ENCODE data around the gene FOXC1. TPM values are rescaled to one million over a fixed set of nuclear protein-coding genes. Genes with fewer than 3 reads are reported as not detected.

The FOXC1 gene
- total RNA-seq, 2 experiments from 2014 or later, result not detected

DNA sequence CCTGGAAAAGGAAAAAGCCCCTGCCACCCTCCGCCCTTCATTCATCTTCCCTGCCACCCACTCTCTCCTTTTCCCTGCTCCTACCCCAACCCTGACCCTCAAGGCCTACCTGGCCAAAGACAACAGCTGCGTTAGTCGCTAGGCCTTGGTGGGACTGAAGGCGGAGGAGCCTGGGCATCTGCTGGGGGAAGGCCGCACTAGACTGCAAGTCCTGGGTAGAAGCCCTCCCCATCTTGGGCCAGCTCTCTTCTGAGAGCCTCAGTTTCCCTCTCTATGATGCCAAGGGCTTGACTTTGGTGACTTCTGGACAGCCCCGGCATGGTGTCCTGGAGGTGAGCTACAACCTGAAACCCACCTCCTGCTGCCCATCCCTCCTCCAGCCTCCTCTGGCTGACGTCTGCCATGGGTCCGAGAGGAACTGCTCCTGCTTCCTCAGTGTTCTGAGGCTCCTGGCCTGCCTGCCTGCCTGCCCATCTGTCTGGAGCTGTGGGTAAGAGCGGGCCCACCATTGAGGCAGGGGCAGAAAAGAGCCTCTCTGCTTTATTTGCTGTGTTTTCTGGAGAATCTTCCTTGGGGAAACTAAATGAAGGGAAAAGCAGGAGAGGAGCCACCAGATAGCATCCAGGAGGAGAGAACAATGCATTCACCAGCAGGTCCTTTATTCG is 7.5 kb upstream of the FOXC1 start:
- POLR2A ChIA-PET, result interaction anchor here (0.6 kb wide), 1 partner anchor 762 kb away, joined by 3 read pairs; no protein-coding TSS in a partner anchor
- no peak for DNase-seq (ENCODE audit: low spot score)
- no peak overlapping the region for H3K4me2 ChIP-seq (ENCODE audit: low read length)
- H3K4me3 ChIP-seq (ENCODE audit: low read depth, low read length, poor library complexity, severe bottlenecking), result no peak overlapping the region
- no peak overlapping the region for H2AFZ ChIP-seq (ENCODE audit: low read length)
- H3K79me2 ChIP-seq (ENCODE audit: insufficient read depth, low read depth, low read length), result no peaks in the 10 kb centered on the region
- no peaks in the 10 kb centered on the region for H3K4me1 ChIP-seq (ENCODE audit: insufficient read depth, low read length, poor library complexity, severe bottlenecking)
- CTCF ChIA-PET (ENCODE audit: unreplicated experiment), result no interaction called here
- no peaks in the 10 kb centered on the region for H3K9me2 ChIP-seq (ENCODE audit: insufficient read depth, low read length)
- no peaks in the 10 kb centered on the region for H3K9me3 ChIP-seq (ENCODE audit: low read length)
- intact Hi-C loops (cut with micrococcal nuclease; ENCODE audit: unreplicated experiment), result loop anchor here (10.0 kb wide), 1 partner anchor 843 kb away; no protein-coding TSS in a partner anchor
- no peak for TF ChIP-seq EZH2phosphoT487 (IDR thresholded peaks at IDR 0.05; ENCODE audit: borderline replicate concordance, low read depth, low read length)
- TF ChIP-seq, protein P1, sequence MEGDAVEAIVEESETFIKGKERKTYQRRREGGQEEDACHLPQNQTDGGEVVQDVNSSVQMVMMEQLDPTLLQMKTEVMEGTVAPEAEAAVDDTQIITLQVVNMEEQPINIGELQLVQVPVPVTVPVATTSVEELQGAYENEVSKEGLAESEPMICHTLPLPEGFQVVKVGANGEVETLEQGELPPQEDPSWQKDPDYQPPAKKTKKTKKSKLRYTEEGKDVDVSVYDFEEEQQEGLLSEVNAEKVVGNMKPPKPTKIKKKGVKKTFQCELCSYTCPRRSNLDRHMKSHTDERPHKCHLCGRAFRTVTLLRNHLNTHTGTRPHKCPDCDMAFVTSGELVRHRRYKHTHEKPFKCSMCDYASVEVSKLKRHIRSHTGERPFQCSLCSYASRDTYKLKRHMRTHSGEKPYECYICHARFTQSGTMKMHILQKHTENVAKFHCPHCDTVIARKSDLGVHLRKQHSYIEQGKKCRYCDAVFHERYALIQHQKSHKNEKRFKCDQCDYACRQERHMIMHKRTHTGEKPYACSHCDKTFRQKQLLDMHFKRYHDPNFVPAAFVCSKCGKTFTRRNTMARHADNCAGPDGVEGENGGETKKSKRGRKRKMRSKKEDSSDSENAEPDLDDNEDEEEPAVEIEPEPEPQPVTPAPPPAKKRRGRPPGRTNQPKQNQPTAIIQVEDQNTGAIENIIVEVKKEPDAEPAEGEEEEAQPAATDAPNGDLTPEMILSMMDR (conservative IDR thresholded peaks at IDR 0.05; ENCODE audit: low read length), result no peak
- H3K27ac ChIP-seq (ENCODE audit: low read depth, low read length, poor library complexity, severe bottlenecking), result no peak overlapping the region
- H4K20me1 ChIP-seq (ENCODE audit: insufficient read depth, low read length), result no peaks in the 10 kb centered on the region
- no peaks in the 10 kb centered on the region for H3K36me3 ChIP-seq (ENCODE audit: insufficient read depth, low read length)
- BruUV-seq (replicated peaks), result no TSS peak

DNA sequence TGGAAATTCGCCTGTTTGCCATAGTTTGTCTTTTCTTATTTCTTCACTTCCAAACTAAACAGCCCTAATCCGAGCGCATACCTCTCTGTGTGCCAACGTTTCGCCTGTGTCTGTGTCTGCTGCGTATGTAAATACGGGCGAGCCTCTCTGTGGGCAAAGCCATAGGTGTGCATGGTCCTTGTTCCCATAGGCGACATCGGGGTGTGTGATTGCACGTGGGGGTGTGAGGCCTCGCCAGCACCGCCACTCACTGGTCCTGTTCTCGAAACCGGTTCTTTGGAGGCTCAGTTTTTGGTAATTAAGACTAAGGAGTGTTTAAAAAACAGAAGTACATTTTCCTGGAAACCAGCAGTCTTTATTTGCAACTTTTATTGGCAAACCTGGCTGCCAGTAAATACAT is 6.0 kb upstream of the FOXC1 start:
- Histone ChIP-seq H3K4me1 (ENCODE audit: insufficient read depth, low read length, poor library complexity, severe bottlenecking) (no peaks in the 10 kb centered on the region), H2AFZ (ENCODE audit: low read length) (no peak overlapping the region), H3K9me2 (ENCODE audit: insufficient read depth, low read length) (no peaks in the 10 kb centered on the region), H3K9me3 (ENCODE audit: low read length) (no peaks in the 10 kb centered on the region), H3K27ac (ENCODE audit: low read depth, low read length, poor library complexity, severe bottlenecking) (no peak overlapping the region), H3K36me3 (ENCODE audit: insufficient read depth, low read length) (no peaks in the 10 kb centered on the region), H3K4me2 (ENCODE audit: low read length) (no peak overlapping the region), H3K4me3 (ENCODE audit: low read depth, low read length, poor library complexity, severe bottlenecking) (no peak overlapping the region), H3K79me2 (ENCODE audit: insufficient read depth, low read depth, low read length) (no peaks in the 10 kb centered on the region), H4K20me1 (ENCODE audit: insufficient read depth, low read length) (no peaks in the 10 kb centered on the region)
- TF ChIP-seq EZH2phosphoT487 (IDR thresholded peaks at IDR 0.05; ENCODE audit: borderline replicate concordance, low read depth, low read length), result no peak
- TF ChIP-seq, protein P1 (conservative IDR thresholded peaks at IDR 0.05; ENCODE audit: low read length), result no peak
- POLR2A ChIA-PET, result no interaction called here
- DNase-seq (ENCODE audit: low spot score), result no peak
- CTCF ChIA-PET (ENCODE audit: unreplicated experiment), result no interaction called here
- intact Hi-C loops (cut with micrococcal nuclease; ENCODE audit: unreplicated experiment), result loop anchor here (2.0 to 10.0 kb wide), 3 partner anchors 501 to 841 kb away; no protein-coding TSS in a partner anchor
- no TSS peak for BruUV-seq (replicated peaks)
